Measurements from ENCODE around the gene ABCC8. TPM values are rescaled to one million over a fixed set of nuclear protein-coding genes. Genes with fewer than 3 reads are reported as not detected.

The ABCC8 gene
- total and polyA plus RNA-seq, 9 of the 15 experiments (the other 6 are each of a cell fraction or from before 2014, with no cell fraction given): not detected

DNA sequence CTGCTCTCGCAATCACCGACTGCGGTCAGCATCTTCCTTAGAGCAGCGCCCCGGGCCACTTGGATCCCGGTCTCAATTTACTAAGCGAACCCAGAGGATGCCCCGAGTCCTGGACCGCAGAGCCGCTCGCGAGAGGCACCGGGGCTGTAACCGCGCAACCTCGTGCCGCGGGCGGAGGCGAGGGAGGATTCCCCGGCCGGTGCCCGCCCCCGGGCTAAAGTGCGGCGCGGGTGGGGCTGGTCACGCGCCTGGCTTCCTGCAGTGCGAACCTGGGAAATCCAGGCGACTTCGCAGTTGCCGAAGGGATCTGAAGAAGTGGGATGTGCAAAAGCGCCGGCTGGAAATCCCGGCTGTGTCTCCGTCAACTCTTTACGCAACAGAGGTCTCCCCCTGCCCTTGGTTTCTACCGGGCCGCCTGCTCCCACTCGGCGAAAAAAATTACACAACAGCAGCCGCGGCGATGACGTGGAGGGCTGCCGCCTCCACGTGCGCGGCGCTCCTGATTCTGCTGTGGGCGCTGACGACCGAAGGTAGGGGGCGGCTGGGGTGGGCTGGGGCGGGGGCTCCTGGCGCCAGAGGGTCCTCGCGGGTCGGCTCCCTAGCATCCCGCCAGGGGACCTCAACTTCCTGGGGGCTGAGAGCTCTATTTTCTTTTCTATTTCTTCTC, 125.0 kb downstream of the ABCC8 start, which contains the start of gene NCR3LG1 (continued):
- TF ChIP-seq, protein P1, sequence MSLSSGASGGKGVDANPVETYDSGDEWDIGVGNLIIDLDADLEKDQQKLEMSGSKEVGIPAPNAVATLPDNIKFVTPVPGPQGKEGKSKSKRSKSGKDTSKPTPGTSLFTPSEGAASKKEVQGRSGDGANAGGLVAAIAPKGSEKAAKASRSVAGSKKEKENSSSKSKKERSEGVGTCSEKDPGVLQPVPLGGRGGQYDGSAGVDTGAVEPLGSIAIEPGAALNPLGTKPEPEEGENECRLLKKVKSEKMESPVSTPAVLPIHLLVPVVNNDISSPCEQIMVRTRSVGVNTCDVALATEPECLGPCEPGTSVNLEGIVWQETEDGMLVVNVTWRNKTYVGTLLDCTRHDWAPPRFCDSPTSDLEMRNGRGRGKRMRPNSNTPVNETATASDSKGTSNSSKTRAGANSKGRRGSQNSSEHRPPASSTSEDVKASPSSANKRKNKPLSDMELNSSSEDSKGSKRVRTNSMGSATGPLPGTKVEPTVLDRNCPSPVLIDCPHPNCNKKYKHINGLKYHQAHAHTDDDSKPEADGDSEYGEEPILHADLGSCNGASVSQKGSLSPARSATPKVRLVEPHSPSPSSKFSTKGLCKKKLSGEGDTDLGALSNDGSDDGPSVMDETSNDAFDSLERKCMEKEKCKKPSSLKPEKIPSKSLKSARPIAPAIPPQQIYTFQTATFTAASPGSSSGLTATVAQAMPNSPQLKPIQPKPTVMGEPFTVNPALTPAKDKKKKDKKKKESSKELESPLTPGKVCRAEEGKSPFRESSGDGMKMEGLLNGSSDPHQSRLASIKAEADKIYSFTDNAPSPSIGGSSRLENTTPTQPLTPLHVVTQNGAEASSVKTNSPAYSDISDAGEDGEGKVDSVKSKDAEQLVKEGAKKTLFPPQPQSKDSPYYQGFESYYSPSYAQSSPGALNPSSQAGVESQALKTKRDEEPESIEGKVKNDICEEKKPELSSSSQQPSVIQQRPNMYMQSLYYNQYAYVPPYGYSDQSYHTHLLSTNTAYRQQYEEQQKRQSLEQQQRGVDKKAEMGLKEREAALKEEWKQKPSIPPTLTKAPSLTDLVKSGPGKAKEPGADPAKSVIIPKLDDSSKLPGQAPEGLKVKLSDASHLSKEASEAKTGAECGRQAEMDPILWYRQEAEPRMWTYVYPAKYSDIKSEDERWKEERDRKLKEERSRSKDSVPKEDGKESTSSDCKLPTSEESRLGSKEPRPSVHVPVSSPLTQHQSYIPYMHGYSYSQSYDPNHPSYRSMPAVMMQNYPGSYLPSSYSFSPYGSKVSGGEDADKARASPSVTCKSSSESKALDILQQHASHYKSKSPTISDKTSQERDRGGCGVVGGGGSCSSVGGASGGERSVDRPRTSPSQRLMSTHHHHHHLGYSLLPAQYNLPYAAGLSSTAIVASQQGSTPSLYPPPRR (CRISPR knock-in tag; IDR thresholded peaks at IDR 0.05; ENCODE audit: borderline replicate concordance): no peak
- TF ChIP-seq, protein P2, sequence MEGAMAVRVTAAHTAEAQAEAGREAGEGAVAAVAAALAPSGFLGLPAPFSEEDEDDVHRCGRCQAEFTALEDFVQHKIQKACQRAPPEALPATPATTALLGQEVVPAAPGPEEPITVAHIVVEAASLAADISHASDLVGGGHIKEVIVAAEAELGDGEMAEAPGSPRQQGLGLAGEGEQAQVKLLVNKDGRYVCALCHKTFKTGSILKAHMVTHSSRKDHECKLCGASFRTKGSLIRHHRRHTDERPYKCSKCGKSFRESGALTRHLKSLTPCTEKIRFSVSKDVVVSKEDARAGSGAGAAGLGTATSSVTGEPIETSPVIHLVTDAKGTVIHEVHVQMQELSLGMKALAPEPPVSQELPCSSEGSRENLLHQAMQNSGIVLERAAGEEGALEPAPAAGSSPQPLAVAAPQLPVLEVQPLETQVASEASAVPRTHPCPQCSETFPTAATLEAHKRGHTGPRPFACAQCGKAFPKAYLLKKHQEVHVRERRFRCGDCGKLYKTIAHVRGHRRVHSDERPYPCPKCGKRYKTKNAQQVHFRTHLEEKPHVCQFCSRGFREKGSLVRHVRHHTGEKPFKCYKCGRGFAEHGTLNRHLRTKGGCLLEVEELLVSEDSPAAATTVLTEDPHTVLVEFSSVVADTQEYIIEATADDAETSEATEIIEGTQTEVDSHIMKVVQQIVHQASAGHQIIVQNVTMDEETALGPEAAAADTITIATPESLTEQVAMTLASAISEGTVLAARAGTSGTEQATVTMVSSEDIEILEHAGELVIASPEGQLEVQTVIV (CRISPR knock-in tag; IDR thresholded peaks at IDR 0.05; ENCODE audit: borderline replicate concordance): no peak
- TF ChIP-seq GTF2A2 (tag; IDR thresholded peaks at IDR 0.05) (no peak), MCM3 (IDR thresholded peaks at IDR 0.05) (no peak), TFAM (CRISPR knock-in tag; conservative IDR thresholded peaks at IDR 0.05) (no peak), NR2F6 (CRISPR knock-in tag; IDR thresholded peaks at IDR 0.05) (no peak), ZNF561 (CRISPR knock-in tag; conservative IDR thresholded peaks at IDR 0.05) (no peak), ESRRA (IDR thresholded peaks at IDR 0.05; ENCODE audit: borderline replicate concordance, low read depth) (peak; percentile 80), GTF2E2 (tag; IDR thresholded peaks at IDR 0.05) (0 out of 2 replicates have a peak, but pooled peaks have one; percentile 36), ZNF766 (CRISPR knock-in tag; conservative IDR thresholded peaks at IDR 0.05) (no peak), HEY1 (CRISPR knock-in tag; IDR thresholded peaks at IDR 0.05; ENCODE audit: borderline replicate concordance) (no peak), JUND (IDR thresholded peaks at IDR 0.05; ENCODE audit: borderline replicate concordance, low read depth, low read length) (no peak), JUND (tag; IDR thresholded peaks at IDR 0.05; ENCODE audit: borderline replicate concordance, low read depth, low read length) (no peak), BCOR (IDR thresholded peaks at IDR 0.05) (no peak), DNMT1 (IDR thresholded peaks at IDR 0.05) (no peak)
- TF ChIP-seq, protein P3, sequence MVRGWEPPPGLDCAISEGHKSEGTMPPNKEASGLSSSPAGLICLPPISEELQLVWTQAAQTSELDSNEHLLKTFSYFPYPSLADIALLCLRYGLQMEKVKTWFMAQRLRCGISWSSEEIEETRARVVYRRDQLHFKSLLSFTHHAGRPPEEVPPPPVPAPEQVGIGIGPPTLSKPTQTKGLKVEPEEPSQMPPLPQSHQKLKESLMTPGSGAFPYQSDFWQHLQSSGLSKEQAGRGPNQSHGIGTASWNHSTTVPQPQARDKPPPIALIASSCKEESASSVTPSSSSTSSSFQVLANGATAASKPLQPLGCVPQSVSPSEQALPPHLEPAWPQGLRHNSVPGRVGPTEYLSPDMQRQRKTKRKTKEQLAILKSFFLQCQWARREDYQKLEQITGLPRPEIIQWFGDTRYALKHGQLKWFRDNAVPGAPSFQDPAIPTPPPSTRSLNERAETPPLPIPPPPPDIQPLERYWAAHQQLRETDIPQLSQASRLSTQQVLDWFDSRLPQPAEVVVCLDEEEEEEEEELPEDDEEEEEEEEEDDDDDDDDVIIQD (CRISPR knock-in tag; IDR thresholded peaks at IDR 0.05): 0 out of 2 replicates have a peak, but pooled peaks have one; percentile 55
- TF ChIP-seq, protein P4, sequence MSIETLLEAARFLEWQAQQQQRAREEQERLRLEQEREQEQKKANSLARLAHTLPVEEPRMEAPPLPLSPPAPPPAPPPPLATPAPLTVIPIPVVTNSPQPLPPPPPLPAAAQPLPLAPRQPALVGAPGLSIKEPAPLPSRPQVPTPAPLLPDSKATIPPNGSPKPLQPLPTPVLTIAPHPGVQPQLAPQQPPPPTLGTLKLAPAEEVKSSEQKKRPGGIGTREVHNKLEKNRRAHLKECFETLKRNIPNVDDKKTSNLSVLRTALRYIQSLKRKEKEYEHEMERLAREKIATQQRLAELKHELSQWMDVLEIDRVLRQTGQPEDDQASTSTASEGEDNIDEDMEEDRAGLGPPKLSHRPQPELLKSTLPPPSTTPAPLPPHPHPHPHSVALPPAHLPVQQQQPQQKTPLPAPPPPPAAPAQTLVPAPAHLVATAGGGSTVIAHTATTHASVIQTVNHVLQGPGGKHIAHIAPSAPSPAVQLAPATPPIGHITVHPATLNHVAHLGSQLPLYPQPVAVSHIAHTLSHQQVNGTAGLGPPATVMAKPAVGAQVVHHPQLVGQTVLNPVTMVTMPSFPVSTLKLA (conservative IDR thresholded peaks at IDR 0.05): peak; percentile 80 to 90
- TF ChIP-seq, protein P5, sequence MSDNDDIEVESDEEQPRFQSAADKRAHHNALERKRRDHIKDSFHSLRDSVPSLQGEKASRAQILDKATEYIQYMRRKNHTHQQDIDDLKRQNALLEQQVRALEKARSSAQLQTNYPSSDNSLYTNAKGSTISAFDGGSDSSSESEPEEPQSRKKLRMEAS (CRISPR knock-in tag; IDR thresholded peaks at IDR 0.05): peak; percentile 93
